Astrocyte (in vitro differentiated cells and primary cell): ENCODE measurements around the gene ZNF490. TPM values are rescaled to one million over a fixed set of nuclear protein-coding genes. Genes with fewer than 3 reads are reported as not detected.

Experiments used
- DNase-seq: peaks from one replicate; pipeline ENCODE4 v3.0.0-alpha.2; 2010; ENCODE audit warnings: low read depth
- FAIRE-seq: peaks from 2 replicates; lab custom pipeline; 2011; peaks lifted over from hg19 to GRCh38; lab: Jason Lieb, UNC
- H2AFZ ChIP-seq: 2 replicates; pipeline ENCODE4 v1.6.0; 2012; ENCODE audit warnings: low read depth, low read length, inconsistent platforms
- H3K27ac ChIP-seq: 2 replicates; pipeline ENCODE4 v1.5.1; 2011; ENCODE audit warnings: low read depth, low read length, inconsistent platforms
- H3K27me3 ChIP-seq: 2 replicates; pipeline ENCODE4 v1.6.0; 2011; ENCODE audit warnings: low read length, inconsistent platforms; ENCODE audit not compliant: insufficient read depth
- H3K36me3 ChIP-seq: 2 replicates; pipeline ENCODE4 v1.5.1; 2011; ENCODE audit warnings: low read length, inconsistent platforms; ENCODE audit not compliant: insufficient read depth
- H3K4me1 ChIP-seq: 2 replicates; pipeline ENCODE4 v1.5.1; 2011; ENCODE audit warnings: low read length, inconsistent platforms; ENCODE audit not compliant: insufficient read depth
- H3K4me2 ChIP-seq: 2 replicates; pipeline ENCODE4 v1.6.0; 2012; ENCODE audit warnings: low read length, inconsistent platforms
- H3K4me3 ChIP-seq: 2 replicates; pipeline ENCODE4 v1.5.1; 2011; ENCODE audit warnings: low read depth, mild to moderate bottlenecking, low read length, inconsistent platforms; ENCODE audit not compliant: insufficient read depth
- H3K79me2 ChIP-seq: 2 replicates; pipeline ENCODE4 v1.6.0; 2012; ENCODE audit warnings: mild to moderate bottlenecking, low read length, inconsistent platforms; ENCODE audit not compliant: insufficient read depth
- H3K9ac ChIP-seq: 2 replicates; pipeline ENCODE4 v1.6.0; 2012; ENCODE audit warnings: mild to moderate bottlenecking, low read length, inconsistent platforms
- H3K9me3 ChIP-seq: 2 replicates; pipeline ENCODE4 v1.5.1; 2012; ENCODE audit warnings: low read depth, mild to moderate bottlenecking, low read length, inconsistent platforms; ENCODE audit not compliant: insufficient read depth
- H4K20me1 ChIP-seq: 2 replicates; pipeline ENCODE4 v1.6.0; 2012; ENCODE audit warnings: low read length, inconsistent platforms; ENCODE audit not compliant: insufficient read depth
- H3K27ac Mint-ChIP-seq: one replicate; pipeline ENCODE4 v1.8.0; 2021; ENCODE audit warnings: mild to moderate bottlenecking, mixed read lengths; ENCODE audit not compliant: unreplicated experiment
- H3K27me3 Mint-ChIP-seq: one replicate; pipeline ENCODE4 v1.8.0; 2021; ENCODE audit warnings: low read depth, mixed read lengths; ENCODE audit not compliant: unreplicated experiment
- H3K36me3 Mint-ChIP-seq: one replicate; pipeline ENCODE4 v1.8.0; 2021; ENCODE audit warnings: low read depth, mixed read lengths; ENCODE audit not compliant: unreplicated experiment
- H3K4me1 Mint-ChIP-seq: one replicate; pipeline ENCODE4 v1.8.0; 2021; ENCODE audit warnings: low read depth, mixed read lengths; ENCODE audit not compliant: unreplicated experiment
- H3K4me3 Mint-ChIP-seq: one replicate; pipeline ENCODE4 v1.8.0; 2021; ENCODE audit warnings: mild to moderate bottlenecking, moderate library complexity, mixed read lengths; ENCODE audit not compliant: unreplicated experiment
- H3K9me3 Mint-ChIP-seq: one replicate; pipeline ENCODE4 v1.8.0; 2021; ENCODE audit warnings: mild to moderate bottlenecking, mixed read lengths; ENCODE audit not compliant: unreplicated experiment
- EZH2 ChIP-seq: IDR thresholded peaks from 2 replicates; pipeline ENCODE4 v1.6.1; 2012; ENCODE audit warnings: mild to moderate bottlenecking, low read length, inconsistent platforms; ENCODE audit not compliant: insufficient read depth
- total RNA-seq: library from RNA; stranded (reverse); gene quantifications from 2 replicates; pipeline ENCODE4 v1.2.1, GENCODE V29; 2021
- TF ChIP-seq, protein P1 (sequence below): IDR thresholded peaks from 2 replicates; pipeline ENCODE4 v1.5.1; 2011; ENCODE audit warnings: low read depth, mild to moderate bottlenecking, inconsistent platforms, low read length, moderate library complexity; ENCODE audit not compliant: insufficient read depth

Gene ZNF490
- total RNA-seq, 1 donor from 2014 or later, result 12.5 TPM

DNA sequence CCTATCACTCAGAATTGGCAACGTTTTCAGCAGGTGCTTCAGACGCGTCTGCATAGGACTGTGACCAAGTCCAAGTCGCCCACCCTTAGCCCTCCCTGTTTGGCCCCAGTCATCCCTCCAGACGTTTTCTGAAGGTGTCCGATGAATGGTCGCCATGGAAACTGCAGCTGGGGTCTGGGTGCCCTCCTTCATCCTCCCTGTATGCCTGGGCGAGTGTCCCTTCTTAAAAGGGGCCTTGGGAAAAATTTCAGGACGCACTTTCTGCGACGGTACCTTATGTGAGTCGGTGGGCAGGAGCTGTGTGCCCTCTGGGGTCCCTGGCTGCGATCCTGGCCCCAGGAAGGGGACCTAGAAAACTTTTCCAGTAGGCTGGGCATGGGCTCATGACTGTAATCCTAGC lies 30.8 kb upstream of the ZNF490 start:
- H3K4me3 ChIP-seq, result no peak overlapping the region
- H4K20me1 ChIP-seq, result no peaks in the 10 kb centered on the region
- H3K9ac ChIP-seq, result no peak overlapping the region
- Mint-ChIP-seq H3K27me3 (no peaks in the 10 kb centered on the region), H3K36me3 (peaks cover 12% of the 10 kb centered on the region), H3K4me3 (no peak overlapping the region), H3K27ac (no peak overlapping the region), H3K9me3 (no peaks in the 10 kb centered on the region), H3K4me1 (no peaks in the 10 kb centered on the region)
- H3K27me3 ChIP-seq, result no peaks in the 10 kb centered on the region
- FAIRE-seq (no peak), DNase-seq (no peak)
- TF ChIP-seq EZH2, result no peak
- TF ChIP-seq, protein P1, sequence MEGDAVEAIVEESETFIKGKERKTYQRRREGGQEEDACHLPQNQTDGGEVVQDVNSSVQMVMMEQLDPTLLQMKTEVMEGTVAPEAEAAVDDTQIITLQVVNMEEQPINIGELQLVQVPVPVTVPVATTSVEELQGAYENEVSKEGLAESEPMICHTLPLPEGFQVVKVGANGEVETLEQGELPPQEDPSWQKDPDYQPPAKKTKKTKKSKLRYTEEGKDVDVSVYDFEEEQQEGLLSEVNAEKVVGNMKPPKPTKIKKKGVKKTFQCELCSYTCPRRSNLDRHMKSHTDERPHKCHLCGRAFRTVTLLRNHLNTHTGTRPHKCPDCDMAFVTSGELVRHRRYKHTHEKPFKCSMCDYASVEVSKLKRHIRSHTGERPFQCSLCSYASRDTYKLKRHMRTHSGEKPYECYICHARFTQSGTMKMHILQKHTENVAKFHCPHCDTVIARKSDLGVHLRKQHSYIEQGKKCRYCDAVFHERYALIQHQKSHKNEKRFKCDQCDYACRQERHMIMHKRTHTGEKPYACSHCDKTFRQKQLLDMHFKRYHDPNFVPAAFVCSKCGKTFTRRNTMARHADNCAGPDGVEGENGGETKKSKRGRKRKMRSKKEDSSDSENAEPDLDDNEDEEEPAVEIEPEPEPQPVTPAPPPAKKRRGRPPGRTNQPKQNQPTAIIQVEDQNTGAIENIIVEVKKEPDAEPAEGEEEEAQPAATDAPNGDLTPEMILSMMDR, result no peak
- no peak overlapping the region for H3K27ac ChIP-seq
- H3K79me2 ChIP-seq, result no peaks in the 10 kb centered on the region
- no peaks in the 10 kb centered on the region for H3K36me3 ChIP-seq
- peaks cover 5% of the 10 kb centered on the region for H3K4me1 ChIP-seq
- H3K9me3 ChIP-seq, result peaks cover 4% of the 10 kb centered on the region
- no peak overlapping the region for H3K4me2 ChIP-seq
- no peak overlapping the region for H2AFZ ChIP-seq

DNA sequence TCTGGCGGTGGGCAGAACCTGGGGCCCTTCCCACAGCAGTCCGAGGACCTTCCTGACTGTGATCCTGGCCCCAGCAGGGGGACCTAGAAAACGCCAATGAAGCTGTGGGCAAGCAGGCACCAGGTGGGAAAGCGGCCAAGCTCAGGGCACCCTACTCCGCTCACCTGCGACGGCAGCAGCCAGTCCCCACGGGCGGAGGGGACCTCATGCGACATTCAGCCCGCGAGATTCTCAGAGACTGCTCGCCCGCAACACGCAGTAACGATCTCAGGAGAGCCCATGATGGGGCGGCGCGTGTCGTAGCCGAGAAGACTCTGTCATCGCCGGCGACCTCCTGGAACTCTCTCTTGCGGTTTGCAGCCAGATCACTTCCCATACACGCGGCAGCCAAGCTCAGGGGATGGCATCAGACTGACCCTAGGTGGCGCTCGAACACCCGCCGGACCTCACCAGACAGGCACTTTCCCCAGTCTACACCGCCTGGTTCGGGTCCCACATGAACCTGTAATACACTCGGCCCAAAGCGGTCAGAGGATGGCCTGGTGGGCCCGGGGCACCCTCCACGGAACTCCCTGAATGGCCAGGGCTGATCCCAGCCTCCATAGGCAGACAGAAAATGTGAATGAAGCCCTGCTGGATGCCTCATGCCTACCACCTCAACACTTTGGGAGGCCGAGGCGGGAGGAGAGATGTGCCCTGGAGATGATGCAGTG lies 29.4 kb upstream of the ZNF490 start:
- H3K27me3 Mint-ChIP-seq, result no peaks in the 10 kb centered on the region
- Histone ChIP-seq H3K4me2 (peak overlapping the region; percentile 71), H3K4me1 (peaks cover 5% of the 10 kb centered on the region), H3K27me3 (no peaks in the 10 kb centered on the region), H3K27ac (no peak overlapping the region), H3K36me3 (no peaks in the 10 kb centered on the region), H3K9ac (peak overlapping the region; percentile 35), H3K9me3 (peaks cover 4% of the 10 kb centered on the region), H3K79me2 (no peaks in the 10 kb centered on the region), H4K20me1 (no peaks in the 10 kb centered on the region), H2AFZ (peak overlapping the region; percentile 64), H3K4me3 (no peak overlapping the region)
- H3K4me1 Mint-ChIP-seq, result no peaks in the 10 kb centered on the region
- peak overlapping the region; percentile 66 for H3K27ac Mint-ChIP-seq
- H3K4me3 Mint-ChIP-seq, result peak overlapping the region; percentile 60
- H3K9me3 Mint-ChIP-seq, result no peaks in the 10 kb centered on the region
- TF ChIP-seq, protein P1, result peak; percentile 50
- TF ChIP-seq EZH2, result no peak
- peaks cover 9% of the 10 kb centered on the region for H3K36me3 Mint-ChIP-seq
- peak; percentile 32 for FAIRE-seq
- DNase-seq, result peak; percentile 59

DNA sequence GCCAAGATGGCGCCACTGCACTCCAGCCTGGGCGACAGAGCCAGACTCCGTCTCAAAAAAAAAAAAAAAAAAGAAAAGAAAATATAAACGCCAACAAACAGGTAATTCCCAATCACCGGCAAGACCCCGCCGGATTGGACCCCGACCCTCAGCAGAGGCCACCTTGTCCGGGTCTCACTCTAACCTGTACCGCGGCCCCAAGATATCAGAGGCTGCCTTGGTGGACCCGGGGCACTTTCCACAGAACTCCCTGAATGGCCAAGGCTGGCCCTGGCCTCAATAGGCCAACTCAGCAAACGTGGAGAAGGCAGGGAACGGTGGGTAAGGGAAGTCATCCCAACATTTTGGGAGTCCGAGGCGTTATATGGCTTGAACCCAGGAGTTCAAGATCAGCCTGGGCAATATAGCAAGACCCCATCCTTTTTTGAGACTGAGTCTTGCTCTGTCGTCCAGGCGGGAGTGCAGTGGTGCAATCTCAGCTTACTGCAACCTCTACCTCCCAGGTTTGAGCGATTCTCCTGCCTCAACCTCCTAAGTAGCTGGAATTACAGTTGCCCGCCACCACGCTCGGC lies 28.1 kb upstream of the ZNF490 start:
- Histone ChIP-seq H4K20me1 (no peaks in the 10 kb centered on the region), H3K4me1 (peaks cover 5% of the 10 kb centered on the region), H3K9me3 (peaks cover 4% of the 10 kb centered on the region), H3K9ac (no peak overlapping the region), H2AFZ (no peak overlapping the region), H3K4me3 (no peak overlapping the region), H3K4me2 (no peak overlapping the region), H3K27me3 (no peaks in the 10 kb centered on the region), H3K79me2 (no peaks in the 10 kb centered on the region), H3K36me3 (no peaks in the 10 kb centered on the region), H3K27ac (no peak overlapping the region)
- TF ChIP-seq, protein P1, result no peak
- no peak for TF ChIP-seq EZH2
- no peak for DNase-seq
- Mint-ChIP-seq H3K4me3 (no peak overlapping the region), H3K27me3 (no peaks in the 10 kb centered on the region), H3K9me3 (peaks cover 2% of the 10 kb centered on the region), H3K36me3 (peaks cover 10% of the 10 kb centered on the region), H3K27ac (no peak overlapping the region), H3K4me1 (no peaks in the 10 kb centered on the region)
- FAIRE-seq, result no peak
